ENCODE results near the gene CALHM4.
A peak's percentile ranks its signal among the peaks of the same experiment; 100 is the strongest.

CALHM4 gene

DNA sequence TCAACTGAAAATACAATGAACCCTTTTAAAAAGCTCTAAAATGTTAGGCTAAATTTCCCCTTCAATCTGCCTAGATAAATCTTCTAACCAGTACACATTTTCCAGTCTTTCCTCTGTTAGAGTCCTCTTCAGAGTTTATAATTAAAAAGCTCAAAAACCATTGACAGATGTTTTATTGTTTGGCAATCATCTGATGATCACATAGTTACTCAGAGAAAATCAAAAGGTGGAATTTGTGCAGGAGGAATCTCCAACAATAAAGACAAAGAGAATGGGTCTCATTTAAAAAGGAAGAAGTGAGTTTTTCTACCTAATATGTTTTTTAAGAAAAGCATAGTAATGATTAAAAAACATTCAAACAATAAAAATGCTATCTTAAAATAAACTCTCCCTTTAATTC, 11.1 kb upstream of the CALHM4 start:
- DNase-seq (ENCODE audit: low spot score), result no peak

DNA sequence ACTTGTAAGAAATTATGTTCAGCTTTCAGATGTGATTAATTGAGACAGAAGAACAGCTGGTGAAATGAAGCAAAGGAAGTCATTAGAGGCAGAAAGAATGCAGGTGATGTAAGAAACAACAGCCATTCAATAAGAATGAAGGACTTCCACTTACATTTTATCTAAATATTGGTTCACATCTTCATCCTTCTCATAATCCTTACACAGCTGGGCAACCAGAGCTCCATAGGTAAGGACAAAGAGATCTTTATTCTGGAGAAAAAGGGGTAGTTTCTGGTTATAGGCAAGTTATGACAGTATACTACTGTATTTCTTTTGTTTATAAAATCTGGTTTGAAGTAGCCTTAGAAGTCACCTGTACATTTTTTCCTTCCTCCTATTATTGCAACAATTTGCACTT, 10.4 kb upstream of the CALHM4 start:
- DNase-seq (ENCODE audit: low spot score), result no peak

DNA sequence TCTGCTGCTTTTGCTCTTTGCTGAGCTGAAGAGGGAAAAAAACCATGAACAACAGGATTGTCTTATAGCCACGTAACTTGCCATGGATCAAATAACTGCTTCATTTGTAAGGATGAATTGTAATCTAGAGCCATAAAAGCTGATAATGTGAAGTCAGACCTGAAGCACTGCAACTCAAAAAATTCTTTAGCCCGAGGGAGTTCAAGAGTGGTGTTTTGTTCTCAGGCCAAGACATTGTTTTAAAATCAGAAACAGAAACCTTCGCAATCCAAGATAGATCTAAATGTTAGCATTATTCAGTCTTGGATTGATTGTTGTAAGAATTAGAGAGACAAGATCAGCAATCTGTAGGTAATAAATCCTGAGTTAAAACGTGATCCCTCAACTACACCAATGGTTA, 7.9 kb upstream of the CALHM4 start, which contains the start of gene TRAPPC3L:
Gene TRAPPC3L (minus strand): TSS at position 34 of the 400 bp plus-strand sequence. CDS start 170 bp downstream, outside the sequence.
- DNase-seq (ENCODE audit: low spot score), result no peak

DNA sequence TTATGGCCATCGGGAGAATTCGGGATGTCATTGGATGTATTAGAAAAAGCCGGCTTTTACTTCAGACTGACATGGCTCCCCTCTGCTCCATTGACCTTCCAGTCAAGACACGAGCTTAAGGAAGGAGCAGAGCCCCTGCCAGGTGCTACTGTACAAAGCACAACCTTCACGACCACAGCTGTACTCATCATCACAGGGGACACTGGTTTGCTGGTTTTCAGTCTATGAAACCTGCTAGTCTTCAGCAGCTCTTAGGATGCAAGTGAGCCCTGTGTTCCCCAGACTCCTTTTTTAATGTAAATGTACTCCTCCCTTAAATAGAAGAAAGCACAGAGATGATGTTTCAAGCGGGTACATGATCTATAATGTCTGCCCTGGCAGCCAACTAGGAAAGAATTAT, 6.2 kb upstream of the CALHM4 start:
- no peak for DNase-seq (ENCODE audit: low spot score)

DNA sequence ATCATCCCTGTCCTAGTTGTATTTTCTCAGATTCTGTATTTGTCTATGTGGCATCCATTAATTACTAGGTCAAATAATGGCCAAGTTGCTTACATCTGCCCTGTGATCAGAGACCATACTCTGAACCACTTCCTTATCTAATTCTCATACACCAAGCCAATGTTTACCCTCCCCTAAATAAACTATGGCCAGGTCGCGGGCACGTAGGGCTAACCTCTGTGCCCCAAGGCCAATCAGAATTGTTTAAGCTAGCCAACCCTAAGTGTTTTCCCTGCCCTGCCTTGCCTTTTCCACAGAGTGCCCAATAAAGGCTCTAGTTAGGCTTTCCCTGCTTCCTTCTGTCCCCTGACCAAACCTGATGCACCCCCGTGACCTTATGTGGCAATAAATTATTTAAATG, 2.8 kb upstream of the CALHM4 start:
- no peak for DNase-seq (ENCODE audit: low spot score)

DNA sequence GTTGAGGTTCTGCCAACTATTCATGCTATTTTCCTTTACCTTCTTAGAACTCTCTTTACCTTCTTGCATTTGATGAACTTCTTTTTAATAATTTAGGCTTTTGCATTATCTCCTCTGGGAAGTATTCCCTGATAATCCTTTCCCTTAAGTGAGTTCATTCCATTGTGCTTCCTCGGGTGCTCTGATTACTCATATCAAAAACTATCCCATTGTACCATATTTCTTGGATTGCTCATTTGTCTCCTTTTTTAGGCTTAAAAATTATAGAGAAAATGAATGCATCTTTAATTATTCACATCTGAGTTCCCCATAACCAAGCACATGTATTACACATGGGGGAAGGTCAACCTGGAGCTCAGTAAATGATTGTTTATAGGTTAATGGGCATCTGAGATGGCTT, 2.5 kb downstream of the CALHM4 start:
- DNase-seq (ENCODE audit: low spot score), result no peak

DNA sequence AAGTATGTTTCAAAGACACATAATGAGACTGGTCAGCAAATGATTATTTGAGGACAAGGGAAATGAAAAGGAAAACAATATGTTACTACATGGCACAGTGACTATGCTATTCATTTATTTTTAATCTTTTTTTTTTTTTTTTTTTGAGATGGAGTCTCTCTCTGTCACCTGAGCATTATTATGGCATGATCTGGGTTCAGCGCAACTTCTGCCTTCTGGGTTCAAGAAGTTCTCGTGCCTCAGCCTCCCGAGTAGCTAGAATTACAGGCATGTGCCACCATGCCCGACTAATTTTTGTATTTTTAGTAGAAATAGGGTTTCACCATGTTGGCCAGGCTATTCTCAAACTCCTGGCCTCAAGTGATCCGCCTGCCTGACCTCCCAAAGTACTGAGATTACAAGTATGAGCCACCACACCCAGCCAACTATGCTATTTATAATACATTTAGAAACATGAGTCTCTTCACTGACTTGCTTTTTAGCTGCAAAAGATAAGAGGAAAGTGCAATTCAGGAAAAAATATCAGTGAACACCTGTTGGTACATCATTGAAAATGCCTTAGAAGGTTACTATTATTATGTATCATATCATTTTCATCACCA, 3.4 kb downstream of the CALHM4 start:
- no peak for DNase-seq (ENCODE audit: low spot score)

DNA sequence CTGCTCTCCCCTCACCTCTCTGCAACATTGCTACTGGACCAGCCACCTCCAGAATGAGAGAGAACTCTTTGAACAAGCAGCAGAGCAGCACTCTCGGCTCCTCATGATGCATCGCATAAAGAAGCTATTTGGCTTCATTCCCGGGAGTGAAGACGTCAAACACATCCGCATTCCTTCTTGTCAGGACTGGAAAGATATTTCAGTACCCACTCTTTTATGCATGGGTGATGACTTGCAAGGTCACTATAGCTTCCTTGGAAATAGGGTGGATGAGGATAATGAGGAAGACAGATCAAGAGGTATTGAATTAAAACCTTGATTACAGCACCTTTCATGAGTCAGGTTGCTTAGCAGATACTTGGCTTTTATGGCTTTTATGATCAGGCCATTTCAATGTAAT, 4.3 kb downstream of the CALHM4 start:
- DNase-seq (ENCODE audit: low spot score), result no peak

DNA sequence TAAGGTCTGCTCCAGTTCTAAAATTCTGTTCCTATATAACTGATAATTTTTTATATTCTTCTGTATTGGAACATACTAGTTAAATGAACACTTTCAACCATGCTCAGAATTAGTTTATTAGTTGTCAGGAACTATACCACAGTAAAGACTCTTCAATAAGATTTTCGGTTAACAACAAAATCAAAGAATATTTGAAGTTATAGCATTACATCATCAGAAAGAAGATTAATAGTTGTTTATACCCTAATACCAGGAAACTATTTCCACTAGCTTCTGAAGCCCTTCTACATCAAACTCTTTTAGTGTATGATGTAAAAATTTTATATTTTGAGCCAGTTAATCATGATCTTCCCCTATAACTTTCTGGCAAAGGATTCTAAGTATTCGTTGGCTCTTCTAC, 6.6 kb downstream of the CALHM4 start:
- no peak for DNase-seq (ENCODE audit: low spot score)

DNA sequence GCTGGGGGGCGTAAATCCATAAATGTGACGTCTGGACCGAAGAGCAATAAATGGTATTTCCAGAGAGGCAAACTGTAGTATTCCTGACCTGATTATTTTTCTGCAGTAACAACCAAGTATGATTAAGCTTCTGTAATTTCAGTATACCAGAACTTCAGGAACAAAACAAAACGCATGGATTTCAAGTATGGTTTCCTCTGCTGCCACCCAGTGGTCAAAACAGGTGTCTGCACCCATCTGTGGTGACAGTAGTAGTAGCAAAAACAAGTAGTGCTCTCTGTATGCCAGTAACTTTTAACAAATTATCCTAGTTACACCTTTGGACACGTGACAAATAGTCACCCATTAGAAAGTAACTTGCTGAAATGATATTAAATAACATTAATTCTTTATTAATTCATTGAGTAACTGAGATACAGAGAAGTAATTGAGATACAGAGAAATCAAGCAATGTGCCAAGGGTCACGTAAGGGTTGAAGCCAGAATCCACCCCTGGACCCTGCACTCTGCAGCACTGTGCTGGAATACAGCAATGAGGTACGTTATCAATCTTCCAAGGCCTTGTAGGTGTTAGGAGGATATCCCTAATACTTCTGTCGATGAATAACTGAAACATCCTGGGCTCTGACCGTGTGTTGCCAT, 7.9 kb downstream of the CALHM4 start:
- peak; percentile 57 for DNase-seq (ENCODE audit: low spot score)

DNA sequence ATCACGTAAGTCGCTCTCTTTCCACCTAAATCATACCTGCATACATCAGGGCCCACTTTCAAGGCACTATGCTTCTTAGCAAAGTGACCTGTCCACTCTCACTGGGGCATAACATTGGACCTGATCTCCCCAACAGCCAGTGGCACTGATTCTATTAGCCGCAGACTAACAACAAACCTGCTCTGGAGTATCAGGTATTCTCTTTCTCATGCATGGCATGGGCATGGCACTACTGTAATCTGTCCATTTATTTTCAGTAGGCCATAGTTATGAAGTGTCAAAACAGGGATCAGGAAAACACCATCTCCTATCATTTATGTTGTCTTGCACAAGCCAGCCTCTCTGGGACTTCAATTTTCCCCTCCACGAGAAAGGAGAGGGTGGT, 8.5 kb downstream of the CALHM4 start:
- no peak for DNase-seq (ENCODE audit: low spot score)

DNA sequence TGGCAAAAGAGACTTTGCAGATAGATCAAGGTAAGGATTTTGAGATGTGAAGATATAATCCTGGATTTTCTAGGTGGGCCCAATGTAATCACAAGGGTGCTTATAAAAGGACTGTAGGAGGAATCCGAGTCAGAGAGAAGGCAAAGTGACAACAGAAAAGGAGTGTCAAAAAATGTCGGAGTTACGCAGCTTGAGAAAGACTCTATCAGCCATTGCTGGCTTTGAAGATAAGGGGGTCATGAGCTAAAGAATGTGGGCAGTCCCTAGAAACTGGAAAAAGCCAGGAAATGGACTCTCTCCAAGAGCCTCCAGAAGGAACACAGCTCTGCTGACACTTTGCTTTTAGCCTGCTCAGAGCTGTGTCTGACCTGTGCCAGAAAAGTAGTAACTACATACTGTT, 9.1 kb downstream of the CALHM4 start:
- DNase-seq (ENCODE audit: low spot score), result no peak

DNA sequence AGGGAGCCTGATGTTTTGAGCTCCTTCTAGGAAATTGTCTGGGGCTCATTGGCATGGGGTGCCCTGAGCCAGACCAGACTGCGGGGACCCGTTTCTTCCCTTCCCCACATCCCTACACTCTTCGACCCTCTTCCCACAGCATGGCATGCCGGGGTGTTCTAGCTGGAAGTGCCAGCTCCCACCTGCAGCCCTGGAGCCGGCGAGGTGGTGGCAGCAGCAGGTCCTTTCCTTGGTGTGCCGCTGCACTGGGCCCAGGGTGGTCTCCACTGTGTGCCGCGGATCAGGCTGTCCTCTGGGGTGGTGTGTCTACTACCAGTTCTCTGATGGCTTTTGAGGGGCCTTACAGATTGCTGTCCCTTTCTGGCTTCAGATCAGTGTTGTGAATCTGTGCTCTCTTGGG, 10.3 kb downstream of the CALHM4 start:
- DNase-seq (ENCODE audit: low spot score), result no peak

DNA sequence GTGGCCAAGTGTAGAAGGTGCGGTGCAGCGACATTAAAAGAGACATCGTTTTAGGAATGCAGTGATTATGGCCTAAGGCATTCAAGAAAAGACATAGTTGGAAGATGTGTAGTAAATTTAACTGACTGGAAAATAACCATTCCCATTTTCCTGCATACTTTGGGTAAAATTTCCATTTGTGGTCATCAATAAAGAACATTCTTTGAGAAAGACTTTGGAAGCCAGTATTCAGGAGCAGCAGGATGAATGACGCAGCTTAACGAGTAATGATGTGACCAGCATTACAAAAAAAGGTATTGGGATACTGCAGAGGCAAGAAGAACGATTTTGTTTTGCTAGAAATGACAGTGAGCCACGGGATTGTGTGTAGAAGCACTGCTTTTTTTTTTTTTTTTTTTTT, 10.8 kb downstream of the CALHM4 start:
- DNase-seq (ENCODE audit: low spot score), result no peak

DNA sequence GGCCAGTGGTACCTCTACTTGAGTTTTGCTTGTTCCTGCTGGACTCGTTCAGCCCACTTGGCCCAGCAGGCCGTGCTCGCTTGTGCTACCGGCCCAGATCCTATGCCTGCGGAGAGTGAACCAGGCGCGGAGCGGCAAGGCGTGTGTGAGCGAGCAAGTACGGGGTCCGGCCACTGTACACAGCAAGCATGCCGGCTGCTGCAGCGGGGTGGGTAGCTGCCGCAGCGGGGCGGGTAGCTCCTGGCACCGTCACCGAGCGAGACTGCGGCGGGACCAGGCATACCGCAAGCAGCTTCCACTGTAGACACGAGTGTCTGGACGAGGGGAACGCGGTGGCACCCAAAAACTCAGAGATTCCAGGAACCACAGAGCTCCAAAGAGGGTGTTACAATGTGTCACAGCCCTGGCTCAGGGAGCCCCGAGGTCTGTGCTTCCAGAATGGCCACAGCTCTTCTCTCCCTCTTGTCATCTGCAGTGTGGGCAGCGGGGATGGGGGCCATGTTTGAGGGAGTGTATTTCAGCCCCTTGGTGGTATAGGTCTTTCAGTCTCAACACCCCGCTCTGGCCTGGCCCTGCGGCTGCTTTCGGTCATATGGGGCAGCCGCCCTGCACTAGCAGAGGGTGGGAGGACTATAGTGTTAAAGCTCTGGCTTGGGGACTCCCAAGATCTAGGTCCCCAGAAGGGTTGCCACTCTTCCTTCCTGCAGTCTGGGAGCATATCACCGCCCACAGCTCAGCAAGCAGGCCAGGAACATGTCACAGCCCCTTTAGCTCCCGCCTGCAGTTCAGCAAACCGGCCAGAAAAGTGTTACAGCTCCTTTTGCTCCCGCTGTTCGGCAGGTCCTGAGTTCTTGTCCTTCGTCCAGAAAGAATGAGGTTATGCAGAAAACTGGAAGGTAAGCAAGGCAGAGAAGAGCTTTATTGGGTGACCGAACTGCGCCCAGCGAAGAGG, 11.6 kb downstream of the CALHM4 start:
- DNase-seq (ENCODE audit: low spot score), result peak; percentile 15

DNA sequence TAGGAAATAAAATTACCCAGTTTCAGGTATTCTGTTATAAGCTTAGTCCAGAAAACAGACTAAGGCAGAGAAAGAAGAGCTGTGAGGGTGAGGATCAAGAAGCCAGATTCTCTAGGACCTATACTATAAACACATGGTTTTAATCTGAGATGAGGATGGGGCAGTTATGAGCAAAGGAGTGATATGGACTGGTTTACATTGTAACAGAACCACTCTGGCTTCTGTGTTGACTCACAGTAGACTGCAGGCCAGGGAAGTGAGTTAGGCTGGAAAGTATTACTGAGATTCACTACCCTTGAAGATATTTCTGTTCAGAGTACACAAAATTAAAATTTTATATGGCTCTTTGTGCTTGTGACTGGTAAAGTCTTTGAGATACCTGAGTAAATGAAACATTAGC, 14.6 kb downstream of the CALHM4 start:
- no peak for DNase-seq (ENCODE audit: low spot score)

DNA sequence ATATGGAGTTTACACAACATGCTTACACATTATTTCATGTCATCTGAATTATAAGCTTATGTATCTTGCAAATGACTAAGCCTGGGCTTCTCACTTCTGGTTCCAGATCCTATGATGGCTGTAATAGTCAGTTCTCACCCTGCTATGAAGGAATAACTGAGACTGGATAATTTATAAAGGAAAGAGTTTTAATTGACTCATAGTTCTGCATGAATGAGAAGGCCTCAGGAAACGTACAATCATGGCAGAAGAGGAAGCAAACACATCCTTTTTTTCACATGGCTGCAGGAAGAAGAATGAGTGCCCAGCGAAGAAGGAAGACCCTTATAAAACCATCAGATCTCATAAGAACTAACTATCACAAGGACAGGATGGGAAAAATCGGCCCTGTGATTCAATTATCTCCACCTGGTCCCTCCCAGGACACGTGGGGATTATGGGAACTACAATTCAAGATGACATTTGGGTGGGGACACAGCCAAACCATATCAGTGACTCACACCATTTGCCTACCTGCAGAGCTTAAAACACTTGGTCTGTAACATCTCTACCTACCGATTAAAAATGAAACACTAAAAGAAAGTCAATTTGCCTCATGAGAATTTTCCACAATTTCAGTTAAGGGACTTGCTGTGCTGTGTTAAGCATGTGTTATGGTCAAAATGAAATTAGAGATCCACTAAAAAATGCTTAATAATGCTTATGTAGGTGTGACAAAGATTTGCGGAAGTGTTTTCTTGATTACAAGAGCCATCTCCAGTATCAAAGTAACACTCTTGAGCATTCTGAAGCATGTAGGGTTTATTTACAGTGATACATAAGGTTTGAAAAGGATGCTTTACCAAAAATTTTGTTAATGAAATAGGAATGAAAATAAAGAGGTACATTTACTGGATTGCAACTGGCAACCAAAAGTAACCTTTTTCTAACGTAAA, 15.5 kb downstream of the CALHM4 start:
- DNase-seq (ENCODE audit: low spot score), result no peak

DNA sequence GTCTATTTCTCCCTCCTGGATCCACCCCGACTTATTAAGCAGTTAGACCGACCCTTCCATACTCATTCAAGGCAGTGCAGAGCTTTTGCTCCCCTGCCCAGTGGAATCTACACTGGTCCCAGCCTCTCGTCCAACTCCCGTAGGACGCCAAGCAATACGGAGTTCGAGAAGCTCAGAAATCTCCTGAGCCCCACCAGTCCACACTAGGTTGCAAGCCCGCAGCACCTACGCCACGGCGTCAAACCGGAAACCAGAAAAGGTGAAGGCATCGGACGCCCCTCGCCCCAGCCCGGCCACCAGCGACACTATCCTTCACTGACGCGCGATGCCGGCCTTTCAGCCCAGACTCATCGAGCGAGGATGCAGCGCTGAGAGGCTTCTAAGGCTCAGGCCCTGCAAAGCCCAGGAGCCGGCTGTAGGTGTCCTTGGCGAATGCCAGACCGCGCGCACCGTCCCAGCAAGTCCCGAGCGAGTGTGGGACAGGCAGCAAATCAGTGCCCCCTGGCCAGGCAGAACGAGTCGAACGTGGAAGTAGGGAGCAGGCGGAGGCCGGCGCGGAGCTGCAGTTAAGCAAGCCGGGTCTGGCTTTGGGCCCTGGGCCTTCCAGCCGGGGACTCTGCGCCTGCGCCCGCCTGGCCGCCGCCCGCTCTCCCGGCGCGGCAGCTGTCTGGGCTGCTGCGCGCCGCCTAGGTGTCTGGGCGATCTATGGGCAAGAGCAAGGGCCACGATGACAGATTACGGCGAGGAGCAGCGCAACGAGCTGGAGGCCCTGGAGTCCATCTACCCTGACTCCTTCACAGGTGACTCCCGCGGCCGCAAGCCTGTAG, 17.5 kb downstream of the CALHM4 start, which contains the start of gene RWDD1:
Gene RWDD1 (plus strand): TSS at position 649 of the 827 bp plus-strand sequence. CDS start 79 bp downstream, at position 728.
- peak; percentile 96 for DNase-seq (ENCODE audit: low spot score)

DNA sequence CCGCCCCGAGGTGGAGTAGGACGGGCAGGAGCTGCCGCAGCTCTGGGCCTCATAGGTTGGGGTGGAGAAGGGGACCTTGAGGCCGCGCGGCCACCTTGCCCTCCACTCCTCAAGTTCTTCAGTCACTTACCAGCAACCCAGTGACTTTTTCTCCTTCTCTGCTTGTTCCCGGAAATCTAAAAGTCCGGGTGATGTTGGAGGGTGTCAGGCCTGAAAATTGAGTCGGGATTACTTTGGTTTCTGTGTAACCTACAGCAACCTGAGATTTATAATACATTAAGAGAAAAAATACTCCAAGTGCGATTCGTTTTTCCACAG, 18.1 kb downstream of the CALHM4 start:
- DNase-seq (ENCODE audit: low spot score), result no peak

DNA sequence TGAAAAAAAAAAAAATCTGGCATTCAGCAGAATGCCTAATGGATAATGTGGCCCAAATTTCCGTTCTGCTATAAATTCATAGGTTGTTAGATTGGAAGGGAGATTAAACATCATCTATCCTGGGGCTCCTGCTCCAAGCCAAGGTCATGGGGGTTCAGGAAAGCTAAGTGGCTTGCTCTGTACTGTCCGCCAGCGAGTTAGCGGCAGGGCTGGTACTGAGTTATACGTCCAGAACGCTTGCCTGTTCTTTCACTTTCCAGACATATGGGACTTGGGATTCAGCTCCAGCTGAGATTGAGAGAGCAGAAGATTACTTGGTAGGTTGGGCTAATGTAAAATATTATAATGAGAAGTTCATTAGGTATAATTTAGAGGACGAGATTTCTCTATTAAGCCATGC, 18.6 kb downstream of the CALHM4 start:
- peak; percentile 38 for DNase-seq (ENCODE audit: low spot score)

DNA sequence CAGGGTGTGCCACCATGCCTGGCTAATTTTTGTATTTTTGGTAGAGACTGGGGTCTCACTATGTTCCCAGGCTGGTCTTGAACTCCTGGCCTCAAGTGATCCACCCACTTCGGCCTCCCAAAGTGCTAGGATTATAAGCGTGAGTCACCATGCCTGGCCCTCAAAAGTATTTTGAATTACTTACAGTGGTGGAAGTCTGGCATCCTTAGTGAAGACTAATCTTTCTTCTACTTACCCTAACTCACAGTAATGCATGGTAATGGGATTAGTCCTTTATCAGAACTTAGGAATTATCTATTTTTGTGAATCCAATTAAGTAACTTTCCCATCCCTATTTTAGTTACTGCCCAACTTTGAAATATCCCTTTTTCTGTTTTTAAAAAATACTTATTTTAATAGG, 21.7 kb downstream of the CALHM4 start:
- DNase-seq (ENCODE audit: low spot score), result no peak

Data from germinal center (tissue), 1 donor.